HCT116 (cell line): ENCODE measurements around the gene MRPL24. TPM values are rescaled to one million over a fixed set of nuclear protein-coding genes. Genes with fewer than 3 reads are reported as not detected.

ENCODE experiments used
- ATAC-seq: fragments of 200-7000 bp; cut with Tn5 transposase; 2 replicates; pipeline ENCODE4 v1.9.1; 2020; ENCODE audit warnings: mild to moderate bottlenecking, moderate library complexity
- BruUV-seq: library from RNA; stranded (reverse); fragments of 400-500 nt; replicated peaks from 2 replicates; lab custom pipeline; 2021; lab: Mats Ljungman, UMichigan
- CTCF ChIA-PET: fragments of 300-600 bp; sonication (Branson Sonifier 250); formaldehyde crosslinking; loops from one replicate; lab custom pipeline; 2021; ENCODE audit warnings: antibody characterized with exemption; lab: Charles Lee
- POLR2A ChIA-PET: fragments of 300-600, 350-600 bp; sonication (Branson Sonifier 250); formaldehyde crosslinking; loops from one replicate; lab custom pipeline; 2021; ENCODE audit warnings: antibody characterized with exemption; lab: Charles Lee
- RAD21 ChIA-PET, 2 experiments: fragments of 300-600 bp; sonication (Branson Sonifier 250); formaldehyde crosslinking; loops; one replicate each; lab custom pipeline; 2023; ENCODE audit warnings: low total read pairs in 2 of 2; ENCODE audit not compliant: uncharacterized antibody in 2 of 2, unreplicated experiment in 2 of 2, low non-redundant PET in 1 of 2; lab: Charles Lee
- DNase-seq: peaks from one replicate; pipeline ENCODE4 v3.0.0-alpha.2; 2010; ENCODE audit warnings: low read depth, low spot score
- H2AFZ ChIP-seq: fragments of 200-600 bp; shearing (Covaris generic), sonication (generic); 2 replicates; pipeline ENCODE4 v1.6.1; 2017; ENCODE audit warnings: low read depth, mixed run types, mixed read lengths, antibody characterized with exemption, low read length; ENCODE audit not compliant: poor library complexity, severe bottlenecking
- H3K27ac ChIP-seq: 2 replicates; pipeline ENCODE4 v1.5.1; 2012; ENCODE audit warnings: low read depth, low read length
- H3K27me3 ChIP-seq: fragments of 200-600 bp; sonication (generic); 2 replicates; pipeline ENCODE4 v1.6.1; 2016; ENCODE audit warnings: mixed run types, low read length, mixed read lengths; ENCODE audit not compliant: insufficient read depth
- H3K36me3 ChIP-seq, 2 experiments: fragments of 200-500 bp in 1 of 2; fragments of 200-600 bp in 1 of 2; sonication (Bioruptor generic) in 1 of 2; sonication (generic) in 1 of 2; 2 replicates each; pipeline versions ENCODE4 v1.5.1 to v1.6.1; 2014 to 2016; ENCODE audit warnings: low read length in 2 of 2, inconsistent platforms in 1 of 2, mixed read lengths in 1 of 2, mixed run types in 1 of 2; ENCODE audit not compliant: insufficient read depth in 2 of 2, control insufficient read depth in 1 of 2
- H3K4me1 ChIP-seq, 2 experiments: fragments of 200-600 bp in 1 of 2; sonication (generic) in 1 of 2; 2 replicates each; pipeline versions ENCODE4 v1.5.1 to v1.6.1; 2012 to 2017; ENCODE audit warnings: low read length in 2 of 2, inconsistent platforms in 1 of 2, mild to moderate bottlenecking in 1 of 2, mixed read lengths in 1 of 2, mixed run types in 1 of 2, moderate library complexity in 1 of 2; ENCODE audit not compliant: insufficient read depth in 2 of 2, control insufficient read depth in 1 of 2
- H3K4me2 ChIP-seq: fragments of 200-600 bp; sonication (generic); 2 replicates; pipeline ENCODE4 v1.6.1; 2017; ENCODE audit warnings: mixed run types, low read length, mixed read lengths
- H3K4me3 ChIP-seq, 2 experiments: fragments of 200-600 bp in 1 of 2; sonication (generic) in 1 of 2; replicated peaks in 1 of 2; 2 replicates each; pipeline ENCODE4 v1.5.1; 2011 to 2016; ENCODE audit warnings: low read length in 2 of 2, control low read depth in 1 of 2, low read depth in 1 of 2, mild to moderate bottlenecking in 1 of 2, mixed read lengths in 1 of 2, mixed run types in 1 of 2
- H3K79me2 ChIP-seq: fragments of 200-600 bp; sonication (generic); 2 replicates; pipeline ENCODE4 v1.6.1; 2017; ENCODE audit warnings: mild to moderate bottlenecking, mixed run types, low read length, moderate library complexity, mixed read lengths; ENCODE audit not compliant: insufficient read depth
- H3K9ac ChIP-seq: fragments of 200-600 bp; sonication (generic); 2 replicates; pipeline ENCODE4 v1.6.1; 2016; ENCODE audit warnings: low read length, mixed read lengths
- H3K9me2 ChIP-seq: fragments of 200-600 bp; sonication (generic), shearing (Covaris generic); 2 replicates; pipeline ENCODE4 v1.6.1; 2017; ENCODE audit warnings: mixed run types, mild to moderate bottlenecking, moderate library complexity; ENCODE audit not compliant: insufficient read depth
- H3K9me3 ChIP-seq, 2 experiments: fragments of 200-500 bp in 1 of 2; fragments of 200-600 bp in 1 of 2; sonication (Bioruptor generic) in 1 of 2; sonication (generic) in 1 of 2; 2 replicates each; pipeline ENCODE4 v1.6.1; 2014 to 2017; ENCODE audit warnings: low read length in 2 of 2, mixed read lengths in 2 of 2, inconsistent platforms in 1 of 2, low read depth in 1 of 2, mild to moderate bottlenecking in 1 of 2, mixed run types in 1 of 2, moderate library complexity in 1 of 2; ENCODE audit not compliant: control insufficient read depth in 1 of 2, insufficient read depth in 1 of 2
- H4K20me1 ChIP-seq: fragments of 200-600 bp; sonication (generic), shearing (Covaris generic); 2 replicates; pipeline ENCODE4 v1.6.1; 2017; ENCODE audit warnings: mixed run types, mild to moderate bottlenecking, moderate library complexity; ENCODE audit not compliant: insufficient read depth
- CEBPB ChIP-seq: IDR thresholded peaks from 2 replicates; pipeline ENCODE4 v1.6.1; 2012; ENCODE audit warnings: low read depth
- ELF1 ChIP-seq: IDR thresholded peaks from 2 replicates; pipeline ENCODE4 v1.6.1; 2012; ENCODE audit warnings: low read depth, borderline replicate concordance
- EZH2 ChIP-seq: fragments of 200-600 bp; sonication (generic); IDR thresholded peaks from 2 replicates; pipeline ENCODE4 v1.6.1; 2017; ENCODE audit warnings: antibody characterized with exemption, mixed run types
- POLR2AphosphoS5 ChIP-seq: IDR thresholded peaks from 2 replicates; pipeline ENCODE4 v1.6.1; 2011; ENCODE audit warnings: mild to moderate bottlenecking, low read depth, low read length, moderate library complexity
- YY1 ChIP-seq: IDR thresholded peaks from 2 replicates; pipeline ENCODE4 v1.6.1; 2011; ENCODE audit warnings: low read length, low read depth, moderate library complexity, mild to moderate bottlenecking; ENCODE audit not compliant: insufficient replicate concordance; ENCODE audit errors: extremely low read depth
- ZBTB33 ChIP-seq: IDR thresholded peaks from 2 replicates; pipeline ENCODE4 v1.6.1; 2011; ENCODE audit warnings: mild to moderate bottlenecking, low read length, moderate library complexity; ENCODE audit not compliant: insufficient replicate concordance; ENCODE audit errors: extremely low read depth
- ZFX ChIP-seq: fragments of 450-650 bp; IDR thresholded peaks from 2 replicates; pipeline ENCODE4 v1.6.1; 2017
- intact Hi-C: fragments of 100-400 bp; cut with micrococcal nuclease; formaldehyde crosslinking; loops from 2 replicates; pipeline ENCODE4 v1.10.0; 2022
- total RNA-seq: library from RNA; stranded (reverse); gene quantifications from one replicate; pipeline ENCODE4 v1.2.1, GENCODE V29; 2021; ENCODE audit not compliant: unreplicated experiment

MRPL24 gene
- total RNA-seq, 1 experiment from 2014 or later: 111 TPM

- ChIA-PET POLR2A (interaction anchor here (1.0 to 6.4 kb wide), 9 partner anchors 10 to 372 kb away, joined by 4 to 87 read pairs (median 11); partner anchors contain the start of genes ISG20L2, MEF2D, METTL25B and MRPL24), CTCF (interaction anchor here (1.3 to 14.7 kb wide), 7 partner anchors 8 to 223 kb away, joined by 3 to 310 read pairs (median 7); partner anchors contain the start of gene NES)
- H3K27ac ChIP-seq: peak overlapping the region; percentile 89
- H3K9ac ChIP-seq: peak overlapping the region; percentile 80
- peaks cover 60 to 75% of the 10 kb centered on the region in 2 experiments for H3K4me1 ChIP-seq
- intact Hi-C loops: loop anchor here (1.0 kb wide), 1 partner anchor 45 kb away; no protein-coding TSS in a partner anchor
- peaks cover 11% of the 10 kb centered on the region in 2 experiments; a peak in 3 of 4 replicates for H3K36me3 ChIP-seq
- H4K20me1 ChIP-seq: no peaks in the 10 kb centered on the region
- H3K9me3 ChIP-seq: no peaks in the 10 kb centered on the region
- no peaks in the 10 kb centered on the region for H3K27me3 ChIP-seq
- H3K4me2 ChIP-seq: peak overlapping the region; percentile 85
- peak; percentile 27 for TF ChIP-seq YY1
- TF ChIP-seq ZFX: peak; percentile 52; the same call in 1 of the 2 replicates
- TF ChIP-seq EZH2: no peak
- TF ChIP-seq CEBPB: no peak
- TF ChIP-seq ZBTB33: peak; percentile 76
- TF ChIP-seq POLR2AphosphoS5: peak; percentile 72
- no peak for TF ChIP-seq ELF1
- TF ChIP-seq, all 23 proteins: peak for 4
- BruUV-seq: TSS peak; percentile 68
- peaks cover 27% of the 10 kb centered on the region for H3K79me2 ChIP-seq
- RAD21 ChIA-PET: interaction anchor here (1.6 to 3.5 kb wide), 4 partner anchors 12 to 16 kb away, joined by 4 to 45 read pairs (median 16); no protein-coding TSS in a partner anchor
- ATAC-seq: peak; percentile 19
- H3K9me2 ChIP-seq: no peaks in the 10 kb centered on the region
- no peak overlapping the region for H2AFZ ChIP-seq
- DNase-seq: no peak
- peak overlapping the region; percentile 62 to 63 for H3K4me3 ChIP-seq
Observed at GRCh38 chr1:156704930-156705320, 36.0 kb downstream of the MRPL24 start.
